Fibroblast of lung (primary cell): ENCODE results near the gene PIGK. TPM values are rescaled to one million over a fixed set of nuclear protein-coding genes. Genes with fewer than 3 reads are reported as not detected.

Source experiments
- DNase-seq, 2 donors: peaks; one replicate each; pipeline versions ENCODE4 v3.0.0 to v3.0.0-alpha.2; 2010; ENCODE audit warnings: low read depth in 2 of 2
- H2AFZ ChIP-seq: 2 replicates; pipeline ENCODE4 v1.5.1; 2012; ENCODE audit warnings: low read length, control low read depth, inconsistent platforms
- H3K27ac ChIP-seq: 2 replicates; pipeline ENCODE4 v1.5.1; 2011; ENCODE audit warnings: low read length, control low read depth; ENCODE audit not compliant: insufficient read depth
- H3K27me3 ChIP-seq: 2 replicates; pipeline ENCODE4 v1.5.1; 2011; ENCODE audit warnings: mild to moderate bottlenecking, low read length; ENCODE audit not compliant: control insufficient read depth, insufficient read depth
- H3K36me3 ChIP-seq: 2 replicates; pipeline ENCODE4 v1.5.1; 2011; ENCODE audit warnings: low read length; ENCODE audit not compliant: control insufficient read depth, insufficient read depth
- H3K4me1 ChIP-seq: 2 replicates; pipeline ENCODE4 v1.5.1; 2011; ENCODE audit warnings: low read length; ENCODE audit not compliant: control insufficient read depth, insufficient read depth; ENCODE audit errors: extremely low read depth
- H3K4me2 ChIP-seq: 2 replicates; pipeline ENCODE4 v1.5.1; 2011; ENCODE audit warnings: low read length, control low read depth; ENCODE audit not compliant: insufficient read depth; ENCODE audit errors: extremely low read depth
- H3K4me3 ChIP-seq, 4 experiments: fragments of 200-600 bp in 1 of 4; sonication (generic) in 1 of 4; replicated peaks in 1 of 4; 2 replicates each; pipeline ENCODE4 v1.5.1; 2011 to 2016; ENCODE audit warnings: low read length in 4 of 4, low read depth in 3 of 4, mild to moderate bottlenecking in 3 of 4, control low read depth in 2 of 4, inconsistent platforms in 1 of 4, mixed read lengths in 1 of 4; ENCODE audit not compliant: insufficient read depth in 1 of 4; ENCODE audit errors: control extremely low read depth in 1 of 4
- H3K79me2 ChIP-seq: 2 replicates; pipeline ENCODE4 v1.5.1; 2012; ENCODE audit warnings: mild to moderate bottlenecking, low read length, inconsistent platforms; ENCODE audit not compliant: control insufficient read depth, insufficient read depth
- H3K9ac ChIP-seq: 2 replicates; pipeline ENCODE4 v1.5.1; 2011; ENCODE audit warnings: mild to moderate bottlenecking, low read length, control low read depth; ENCODE audit not compliant: insufficient read depth
- H3K9me3 ChIP-seq: 2 replicates; pipeline ENCODE4 v1.5.1; 2012; ENCODE audit warnings: low read depth, low read length; ENCODE audit not compliant: control insufficient read depth, insufficient read depth
- H4K20me1 ChIP-seq: 2 replicates; pipeline ENCODE4 v1.5.1; 2011; ENCODE audit warnings: low read length; ENCODE audit not compliant: control insufficient read depth, insufficient read depth; ENCODE audit errors: extremely low read depth
- CTCF ChIP-seq, 2 donors: IDR thresholded peaks in 1 of 2; conservative IDR thresholded peaks in 1 of 2; 1 replicate in 1 of 2; 2 replicates in 1 of 2; pipeline ENCODE4 v1.5.1; 2011 to 2012; ENCODE audit warnings: low read length in 2 of 2, control low read depth in 1 of 2, inconsistent platforms in 1 of 2, low read depth in 1 of 2, mild to moderate bottlenecking in 1 of 2
- EZH2 ChIP-seq: IDR thresholded peaks from 2 replicates; pipeline ENCODE4 v1.5.1; 2012; ENCODE audit warnings: low read length, control low read depth, mild to moderate bottlenecking; ENCODE audit errors: missing control alignments
- polyA plus RNA-seq, 2 donors: library from polyadenylated mRNA; depleted of rRNA in 1 of 2; stranded (reverse) in 1 of 2; unstranded in 1 of 2; fragments of >200 nt; gene quantifications; 2 replicates each; pipeline ENCODE4 v1.2.1, GENCODE V29; 2011 to 2012; ENCODE audit warnings: missing spikeins in 1 of 2
- total RNA-seq: library from RNA; depleted of rRNA; stranded (reverse); fragments of >200 nt; gene quantifications from 2 replicates; pipeline ENCODE4 v1.2.1, GENCODE V29; 2014

Gene PIGK
- total and polyA plus RNA-seq, 2 donors (not counting 1 experiment from before 2014, with no cell fraction given), result 55.7 to 58.7 TPM

- TF ChIP-seq CTCF (conservative IDR thresholded peaks at IDR 0.05 in 1 of 2, IDR thresholded peaks at IDR 0.05 in 1 of 2; ENCODE audit: low read depth in 1 of 2, low read length in 2 of 2), result no peak
- TF ChIP-seq EZH2, result no peak
Measured at GRCh38 chr1:77245830-77246229, 26.6 kb upstream of the PIGK start.

DNA sequence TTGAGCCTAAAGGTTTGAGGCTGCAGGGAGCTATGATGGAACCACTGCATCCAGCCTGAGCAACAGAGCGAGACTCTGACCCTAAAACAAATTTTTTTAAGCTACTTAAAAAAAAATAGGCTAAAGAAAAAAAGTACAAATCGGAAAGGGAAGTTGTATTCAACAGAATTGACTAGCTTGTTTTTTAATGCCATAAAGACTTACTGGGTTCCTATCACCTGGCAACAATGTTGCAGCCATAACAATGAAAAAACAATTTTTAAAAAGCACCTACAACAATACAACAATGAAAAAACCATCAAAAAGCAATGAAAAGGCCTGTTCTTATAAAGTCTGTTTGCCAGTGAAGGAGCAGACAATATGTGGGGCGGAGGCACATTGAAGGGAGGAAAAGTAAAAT is 20.1 kb upstream of the PIGK start:
- no peak overlapping the region for H3K4me3 ChIP-seq
- no peak overlapping the region for H2AFZ ChIP-seq
- H4K20me1 ChIP-seq, result no peaks in the 10 kb centered on the region
- no peak for DNase-seq
- H3K9me3 ChIP-seq, result no peaks in the 10 kb centered on the region
- H3K4me2 ChIP-seq, result no peak overlapping the region
- no peaks in the 10 kb centered on the region for H3K27me3 ChIP-seq
- H3K79me2 ChIP-seq, result no peaks in the 10 kb centered on the region
- no peaks in the 10 kb centered on the region for H3K4me1 ChIP-seq
- H3K27ac ChIP-seq, result no peak overlapping the region
- TF ChIP-seq EZH2, result no peak
- TF ChIP-seq CTCF (conservative IDR thresholded peaks at IDR 0.05 in 1 of 2, IDR thresholded peaks at IDR 0.05 in 1 of 2; ENCODE audit: low read depth in 1 of 2, low read length in 2 of 2), result no peak
- H3K9ac ChIP-seq, result no peak overlapping the region
- H3K36me3 ChIP-seq, result no peaks in the 10 kb centered on the region

More at GRCh38 chr1:77245830-77246229, 26.6 kb upstream of the PIGK start:
- Histone ChIP-seq H3K4me1 (no peaks in the 10 kb centered on the region), H3K4me2 (no peak overlapping the region), H3K9me3 (no peaks in the 10 kb centered on the region), H4K20me1 (no peaks in the 10 kb centered on the region), H2AFZ (no peak overlapping the region), H3K9ac (no peak overlapping the region), H3K27ac (no peak overlapping the region), H3K4me3 (no peak overlapping the region), H3K27me3 (no peaks in the 10 kb centered on the region), H3K36me3 (no peaks in the 10 kb centered on the region), H3K79me2 (no peaks in the 10 kb centered on the region)
- peak in 1 of 2 donors; percentile 86 for DNase-seq

DNA sequence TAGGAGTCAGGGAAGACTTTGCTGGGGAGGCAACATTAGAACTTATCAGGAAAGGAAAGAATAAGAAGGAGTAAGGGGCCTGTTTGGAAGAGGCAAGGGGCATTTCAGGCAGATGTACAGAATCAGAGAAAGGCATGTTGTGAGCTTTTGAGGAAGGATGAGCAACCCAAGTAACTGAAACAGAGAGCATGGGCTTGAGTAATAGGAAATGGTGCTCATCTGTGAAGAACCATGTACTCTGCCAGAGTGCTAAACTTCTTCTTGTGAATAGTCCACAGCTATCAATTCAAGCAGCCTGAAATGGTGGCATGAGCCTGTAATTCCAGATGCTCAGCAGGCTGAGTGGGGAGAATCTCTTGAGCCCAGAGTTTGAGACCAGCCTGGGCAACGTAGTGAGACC is 19.2 kb upstream of the PIGK start:
- no peaks in the 10 kb centered on the region for H4K20me1 ChIP-seq
- H3K27ac ChIP-seq, result no peak overlapping the region
- H3K4me3 ChIP-seq, result no peak overlapping the region
- H3K79me2 ChIP-seq, result no peaks in the 10 kb centered on the region
- H3K27me3 ChIP-seq, result no peaks in the 10 kb centered on the region
- no peak overlapping the region for H3K9ac ChIP-seq
- no peak for DNase-seq
- H2AFZ ChIP-seq, result no peak overlapping the region
- no peak for TF ChIP-seq CTCF (conservative IDR thresholded peaks at IDR 0.05 in 1 of 2, IDR thresholded peaks at IDR 0.05 in 1 of 2; ENCODE audit: low read depth in 1 of 2, low read length in 2 of 2)
- TF ChIP-seq EZH2, result no peak
- no peaks in the 10 kb centered on the region for H3K4me1 ChIP-seq
- no peaks in the 10 kb centered on the region for H3K36me3 ChIP-seq
- H3K9me3 ChIP-seq, result no peaks in the 10 kb centered on the region
- H3K4me2 ChIP-seq, result no peak overlapping the region
